Measurements from ENCODE around the gene KLF2. TPM values are rescaled to one million over a fixed set of nuclear protein-coding genes. Genes with fewer than 3 reads are reported as not detected.

The KLF2 gene
- total RNA-seq, 1 experiment from 2014 or later, result 1.9 TPM

- TF ChIP-seq, protein P1, sequence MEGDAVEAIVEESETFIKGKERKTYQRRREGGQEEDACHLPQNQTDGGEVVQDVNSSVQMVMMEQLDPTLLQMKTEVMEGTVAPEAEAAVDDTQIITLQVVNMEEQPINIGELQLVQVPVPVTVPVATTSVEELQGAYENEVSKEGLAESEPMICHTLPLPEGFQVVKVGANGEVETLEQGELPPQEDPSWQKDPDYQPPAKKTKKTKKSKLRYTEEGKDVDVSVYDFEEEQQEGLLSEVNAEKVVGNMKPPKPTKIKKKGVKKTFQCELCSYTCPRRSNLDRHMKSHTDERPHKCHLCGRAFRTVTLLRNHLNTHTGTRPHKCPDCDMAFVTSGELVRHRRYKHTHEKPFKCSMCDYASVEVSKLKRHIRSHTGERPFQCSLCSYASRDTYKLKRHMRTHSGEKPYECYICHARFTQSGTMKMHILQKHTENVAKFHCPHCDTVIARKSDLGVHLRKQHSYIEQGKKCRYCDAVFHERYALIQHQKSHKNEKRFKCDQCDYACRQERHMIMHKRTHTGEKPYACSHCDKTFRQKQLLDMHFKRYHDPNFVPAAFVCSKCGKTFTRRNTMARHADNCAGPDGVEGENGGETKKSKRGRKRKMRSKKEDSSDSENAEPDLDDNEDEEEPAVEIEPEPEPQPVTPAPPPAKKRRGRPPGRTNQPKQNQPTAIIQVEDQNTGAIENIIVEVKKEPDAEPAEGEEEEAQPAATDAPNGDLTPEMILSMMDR (conservative IDR thresholded peaks at IDR 0.05; ENCODE audit: low read depth, low read length), result no peak
- TF ChIP-seq EZH2 (IDR thresholded peaks at IDR 0.05; ENCODE audit: borderline replicate concordance, low read depth, low read length, poor library complexity, severe bottlenecking), result no peak
- H3K27ac ChIP-seq (ENCODE audit: low read depth, low read length, poor library complexity, severe bottlenecking), result no peak overlapping the region
- H3K27me3 ChIP-seq (replicated peaks; ENCODE audit: insufficient read depth, low read depth, low read length, poor library complexity), result no peaks in the 10 kb centered on the region
- no peak overlapping the region for H3K4me3 ChIP-seq (ENCODE audit: low read depth, low read length, poor library complexity, severe bottlenecking)
- H3K9me3 ChIP-seq (ENCODE audit: low read depth, low read length, poor library complexity, severe bottlenecking), result no peaks in the 10 kb centered on the region
- BruUV-seq (replicated peaks), result no TSS peak
- ChIA-PET POLR2A (ENCODE audit: low non-redundant PET) (no interaction called here), CTCF (no interaction called here)
- H3K4me1 ChIP-seq (ENCODE audit: insufficient read depth, low read length, poor library complexity, severe bottlenecking), result peaks cover 2% of the 10 kb centered on the region
- peaks cover 6% of the 10 kb centered on the region for H3K36me3 ChIP-seq (ENCODE audit: insufficient read depth, low read length, poor library complexity, severe bottlenecking)
- no peak for DNase-seq (ENCODE audit: low spot score)
- intact Hi-C loops (cut with micrococcal nuclease; ENCODE audit: unreplicated experiment), result no loop called here
Measured at GRCh38 chr19:16359074-16359473, 34.4 kb downstream of the KLF2 start.

- CTCF ChIA-PET, result no interaction called here
- no TSS peak for BruUV-seq (replicated peaks)
- no peak for DNase-seq (ENCODE audit: low spot score)
Measured at GRCh38 chr19:16359964-16360363, 35.3 kb downstream of the KLF2 start.

DNA sequence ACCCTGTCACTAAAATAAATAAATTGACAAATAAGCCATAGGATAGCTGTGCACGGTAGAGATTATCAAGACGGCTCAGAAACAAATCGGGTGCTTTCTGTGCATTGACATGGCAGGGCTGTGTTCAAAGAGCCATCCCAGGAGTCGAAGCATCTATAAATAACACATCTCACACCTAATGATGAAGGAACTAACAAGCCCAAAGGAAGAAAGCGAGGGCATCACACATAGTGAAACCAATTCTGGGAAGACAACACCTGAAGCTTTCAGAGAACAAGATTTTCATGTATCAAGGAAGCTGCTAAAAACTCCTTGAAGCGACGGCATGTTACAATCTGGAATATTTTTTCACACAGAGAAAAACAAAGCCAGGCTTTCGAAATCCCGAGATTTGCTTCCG is 36.1 kb downstream of the KLF2 start:
- H3K27ac ChIP-seq (ENCODE audit: low read depth, low read length, poor library complexity, severe bottlenecking), result no peak overlapping the region
- no peaks in the 10 kb centered on the region for H3K27me3 ChIP-seq (replicated peaks; ENCODE audit: insufficient read depth, low read depth, low read length, poor library complexity)
- TF ChIP-seq EZH2 (IDR thresholded peaks at IDR 0.05; ENCODE audit: borderline replicate concordance, low read depth, low read length, poor library complexity, severe bottlenecking), result no peak
- TF ChIP-seq, protein P1 (conservative IDR thresholded peaks at IDR 0.05; ENCODE audit: low read depth, low read length), result no peak
- ChIA-PET POLR2A (ENCODE audit: low non-redundant PET) (no interaction called here), CTCF (interaction anchor here (0.5 kb wide), 1 partner anchor 22 kb away, joined by 3 read pairs; no protein-coding TSS in a partner anchor)
- no TSS peak for BruUV-seq (replicated peaks)
- no peak for DNase-seq (ENCODE audit: low spot score)
- no peaks in the 10 kb centered on the region for H3K9me3 ChIP-seq (ENCODE audit: low read depth, low read length, poor library complexity, severe bottlenecking)
- H3K4me1 ChIP-seq (ENCODE audit: insufficient read depth, low read length, poor library complexity, severe bottlenecking), result no peaks in the 10 kb centered on the region
- intact Hi-C loops (cut with micrococcal nuclease; ENCODE audit: unreplicated experiment), result no loop called here
- H3K4me3 ChIP-seq (ENCODE audit: low read depth, low read length, poor library complexity, severe bottlenecking), result no peak overlapping the region
- H3K36me3 ChIP-seq (ENCODE audit: insufficient read depth, low read length, poor library complexity, severe bottlenecking), result peaks cover 6% of the 10 kb centered on the region

More at GRCh38 chr19:16359964-16360363, 35.3 kb downstream of the KLF2 start:
- Histone ChIP-seq H3K27me3 (replicated peaks; ENCODE audit: insufficient read depth, low read depth, low read length, poor library complexity) (no peaks in the 10 kb centered on the region), H3K4me3 (ENCODE audit: low read depth, low read length, poor library complexity, severe bottlenecking) (no peak overlapping the region), H3K9me3 (ENCODE audit: low read depth, low read length, poor library complexity, severe bottlenecking) (no peaks in the 10 kb centered on the region), H3K36me3 (ENCODE audit: insufficient read depth, low read length, poor library complexity, severe bottlenecking) (peaks cover 6% of the 10 kb centered on the region), H3K4me1 (ENCODE audit: insufficient read depth, low read length, poor library complexity, severe bottlenecking) (peaks cover 2% of the 10 kb centered on the region), H3K27ac (ENCODE audit: low read depth, low read length, poor library complexity, severe bottlenecking) (no peak overlapping the region)
- TF ChIP-seq EZH2 (IDR thresholded peaks at IDR 0.05; ENCODE audit: borderline replicate concordance, low read depth, low read length, poor library complexity, severe bottlenecking), result no peak
- TF ChIP-seq, protein P1 (conservative IDR thresholded peaks at IDR 0.05; ENCODE audit: low read depth, low read length), result no peak
- POLR2A ChIA-PET (ENCODE audit: low non-redundant PET), result no interaction called here
- intact Hi-C loops (cut with micrococcal nuclease; ENCODE audit: unreplicated experiment), result no loop called here

Data from A673 (cell line).